ENCODE results near the gene ZRANB1.

Gene ZRANB1

DNA sequence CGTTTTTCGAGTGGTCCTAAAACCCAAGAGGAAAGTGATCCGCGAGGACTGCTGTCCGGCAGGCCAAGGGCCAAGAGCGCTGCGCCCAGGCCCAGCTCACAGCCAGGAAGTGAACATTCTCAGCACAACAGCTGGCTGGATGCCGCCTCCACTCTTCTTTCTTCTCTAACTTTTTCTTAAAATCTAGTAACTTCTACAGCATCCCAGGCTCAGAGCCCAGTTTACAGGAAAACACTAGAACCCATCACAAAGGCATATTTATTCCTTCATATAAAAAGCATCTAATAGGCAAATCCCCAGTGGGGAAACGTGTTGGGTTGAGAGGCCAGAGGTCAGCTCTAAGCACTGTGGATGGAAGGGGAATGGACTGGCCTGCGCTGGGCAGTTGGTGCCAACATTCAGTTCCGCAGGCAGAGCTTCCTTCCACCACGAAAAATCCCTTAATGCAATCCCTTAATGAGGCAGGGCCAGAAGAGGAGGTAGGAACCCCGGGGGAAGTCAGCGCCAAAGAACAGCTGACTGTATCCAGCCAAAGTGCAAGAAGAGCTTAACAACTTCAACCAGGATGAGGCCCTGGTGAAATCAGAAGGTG is 74.8 kb downstream of the ZRANB1 start:
- DNase-seq (ENCODE audit: insufficient read length, low spot score) = no peak
- no peak for FAIRE-seq

DNA sequence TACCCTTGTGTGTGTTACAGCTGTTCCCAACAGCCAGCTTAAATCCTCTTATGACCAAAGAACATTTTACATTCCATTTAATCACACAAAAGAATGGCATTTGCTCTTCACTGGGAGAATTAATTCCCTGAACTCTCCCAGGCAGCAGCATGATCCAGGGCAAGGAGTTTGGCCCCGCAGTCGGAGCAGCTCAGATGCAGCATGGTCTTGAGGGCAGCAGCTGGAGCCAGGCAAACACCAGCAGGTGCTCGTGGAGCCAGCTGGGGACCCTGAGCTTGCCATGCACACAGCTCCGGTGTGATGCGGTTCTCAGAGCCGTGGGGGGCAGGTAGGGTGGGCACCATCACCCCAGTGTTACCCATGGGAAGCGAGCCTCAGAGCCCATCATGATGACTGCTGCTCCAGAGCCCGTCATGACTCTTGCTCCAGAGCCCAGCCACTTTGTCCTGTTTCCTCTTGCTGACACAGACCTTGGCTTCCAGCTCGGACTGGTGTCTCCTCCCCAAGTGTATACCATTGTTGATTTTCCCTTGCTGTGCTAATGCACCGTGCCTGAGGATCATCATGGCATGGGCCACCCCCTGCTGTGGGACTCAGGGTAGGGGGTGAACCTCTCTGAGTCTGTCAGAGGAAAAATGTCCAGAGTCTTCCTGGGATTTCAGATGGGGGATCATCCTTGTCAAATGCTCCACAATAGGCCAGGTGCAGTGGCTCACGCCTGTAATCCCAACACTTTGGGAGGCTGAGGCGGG is 75.8 kb downstream of the ZRANB1 start:
- FAIRE-seq = no peak
- DNase-seq (ENCODE audit: insufficient read length, low spot score) = no peak

DNA sequence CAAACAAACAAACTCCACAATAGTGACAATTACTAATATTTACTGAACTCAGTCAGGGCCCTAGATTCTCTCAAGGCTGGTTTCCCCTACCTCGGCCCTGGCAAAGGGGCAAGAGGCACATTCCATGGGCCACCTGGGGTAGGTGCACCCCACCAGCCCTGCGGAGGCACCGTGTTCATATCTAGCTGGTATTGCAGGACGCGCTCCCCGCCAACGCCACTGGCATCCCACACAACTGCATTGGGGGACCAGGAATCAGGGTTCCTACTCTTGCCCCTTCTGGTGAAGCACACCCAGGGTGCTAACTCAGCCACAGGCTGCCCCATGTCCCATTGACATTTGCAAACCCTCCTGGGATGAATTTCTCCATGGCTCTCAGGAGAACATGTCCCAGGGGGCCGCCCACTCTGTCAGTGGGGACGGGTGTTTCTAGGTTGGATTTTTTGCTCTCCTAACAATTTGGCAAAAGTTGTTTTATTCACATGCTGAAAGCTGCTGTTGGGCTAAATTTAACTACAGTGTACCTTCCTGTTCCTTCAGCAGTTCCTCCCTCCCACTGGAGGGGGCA is 76.7 kb downstream of the ZRANB1 start:
- no peak for FAIRE-seq
- no peak for DNase-seq (ENCODE audit: insufficient read length, low spot score)

DNA sequence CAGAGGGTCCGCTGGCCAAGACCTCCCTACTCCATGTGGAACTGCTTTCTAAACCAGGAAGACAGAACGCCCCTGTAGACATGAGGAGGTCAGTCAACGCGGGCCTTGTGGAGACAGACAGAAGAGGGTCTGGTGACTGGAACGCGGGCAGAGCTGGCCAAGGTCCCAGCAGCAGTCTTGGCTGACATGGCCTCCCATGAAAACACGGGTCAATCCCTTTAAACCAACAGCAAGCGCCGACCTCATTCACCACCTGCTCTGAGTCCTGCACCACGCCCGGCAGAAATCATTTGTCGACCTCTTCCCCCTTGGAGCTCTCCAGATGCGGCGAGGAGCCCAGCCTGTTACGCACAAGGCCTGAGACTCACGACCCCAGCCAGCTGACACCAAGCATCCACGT is 78.5 kb downstream of the ZRANB1 start:
- FAIRE-seq (no peak), DNase-seq (ENCODE audit: insufficient read length, low spot score) (no peak)

DNA sequence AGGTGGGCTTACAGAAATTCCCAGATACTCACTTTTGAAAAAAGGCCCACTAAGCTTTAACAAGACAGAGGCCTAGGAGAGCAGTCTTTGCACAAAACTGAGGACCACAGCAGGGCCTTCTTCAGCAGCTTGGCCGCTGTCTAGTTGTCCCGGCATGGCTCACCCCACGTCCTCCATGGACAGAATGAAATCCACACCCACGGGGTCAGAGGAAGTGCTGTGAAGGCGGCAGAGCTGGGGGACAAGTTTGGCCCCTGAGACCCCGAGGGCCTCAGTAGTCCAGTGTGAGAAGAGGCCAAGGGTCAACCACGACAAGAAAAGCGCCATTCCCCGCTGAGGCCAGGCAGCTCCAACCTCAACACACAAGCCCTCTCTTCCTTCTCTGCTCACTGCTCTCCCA is 78.9 kb downstream of the ZRANB1 start:
- FAIRE-seq (no peak), DNase-seq (ENCODE audit: insufficient read length, low spot score) (no peak)

DNA sequence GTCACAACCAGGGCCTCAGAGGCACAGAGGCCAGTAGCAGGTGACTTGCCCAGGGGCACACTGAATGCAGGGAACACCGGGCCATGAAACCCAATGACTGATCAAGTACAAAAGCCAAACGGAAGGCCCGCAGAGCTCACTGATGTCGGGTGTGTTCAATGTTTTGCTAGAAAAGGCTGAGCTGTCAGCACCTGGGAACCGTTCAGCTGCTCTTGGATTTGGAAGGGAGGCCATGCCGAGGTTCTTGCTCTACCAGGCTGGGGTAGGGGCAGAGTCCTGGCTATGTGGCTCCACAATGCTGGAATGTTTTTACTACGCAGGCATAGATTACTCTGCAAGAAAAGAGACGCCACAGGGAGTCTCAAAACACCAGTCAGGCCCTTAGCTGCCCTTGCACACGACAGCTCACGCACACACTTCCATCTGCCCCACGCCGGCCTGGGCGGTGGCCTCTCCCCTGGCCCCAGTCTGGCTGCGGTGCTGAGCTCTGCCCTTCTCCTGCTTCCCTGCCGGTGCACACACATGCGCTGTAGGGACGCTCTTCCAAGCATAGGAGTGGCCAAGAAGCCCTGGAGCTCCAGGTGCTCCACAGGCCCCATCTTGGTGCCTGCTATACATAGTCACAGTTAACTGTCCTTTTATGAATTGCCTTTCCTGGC is 79.9 kb downstream of the ZRANB1 start:
- FAIRE-seq = no peak

DNA sequence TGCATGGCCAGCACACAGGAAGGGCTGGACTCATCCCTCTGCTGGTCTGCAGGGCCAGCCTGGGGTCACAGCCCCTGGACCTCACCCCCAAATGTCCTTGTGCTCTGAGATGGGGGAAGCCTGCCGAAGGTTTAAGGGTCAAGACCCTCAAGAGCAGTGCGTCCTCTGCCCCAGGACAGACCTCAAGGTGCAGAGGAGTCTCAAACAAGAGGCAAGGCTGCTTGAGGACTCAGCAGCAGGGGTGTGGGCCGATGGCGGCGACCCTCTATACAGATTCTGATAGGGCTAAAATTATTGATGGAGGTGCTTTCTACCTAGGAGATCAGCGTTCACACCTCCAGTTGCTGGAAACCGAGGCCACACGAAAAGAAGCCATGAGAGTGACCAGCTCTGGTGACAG is 80.7 kb downstream of the ZRANB1 start:
- FAIRE-seq = no peak
- no peak for DNase-seq (ENCODE audit: insufficient read length, low spot score)

More for the DNA sequence above, 79.9 kb downstream of the ZRANB1 start:
- DNase-seq (ENCODE audit: insufficient read length, low spot score) = no peak

DNA sequence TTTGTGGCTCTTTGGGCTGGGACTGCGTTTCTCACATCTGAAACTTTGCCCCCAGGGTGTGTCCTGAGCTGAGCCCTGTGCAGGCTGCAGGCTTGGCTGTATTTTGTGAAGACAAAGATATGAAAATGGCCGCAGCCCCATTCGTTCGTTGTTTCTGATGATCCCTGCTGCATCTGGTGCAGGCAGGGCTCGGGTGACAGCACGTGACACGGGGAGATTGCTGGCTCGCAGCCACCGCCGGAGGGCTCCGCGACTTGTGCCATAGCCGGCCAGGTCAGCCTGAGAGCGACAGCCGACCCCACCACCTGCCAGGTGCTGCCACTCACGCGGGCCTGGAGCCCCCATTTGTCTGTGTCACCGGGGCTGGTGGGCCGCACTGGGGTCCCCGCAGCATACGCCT is 81.3 kb downstream of the ZRANB1 start:
- no peak for DNase-seq (ENCODE audit: insufficient read length, low spot score)
- no peak for FAIRE-seq

DNA sequence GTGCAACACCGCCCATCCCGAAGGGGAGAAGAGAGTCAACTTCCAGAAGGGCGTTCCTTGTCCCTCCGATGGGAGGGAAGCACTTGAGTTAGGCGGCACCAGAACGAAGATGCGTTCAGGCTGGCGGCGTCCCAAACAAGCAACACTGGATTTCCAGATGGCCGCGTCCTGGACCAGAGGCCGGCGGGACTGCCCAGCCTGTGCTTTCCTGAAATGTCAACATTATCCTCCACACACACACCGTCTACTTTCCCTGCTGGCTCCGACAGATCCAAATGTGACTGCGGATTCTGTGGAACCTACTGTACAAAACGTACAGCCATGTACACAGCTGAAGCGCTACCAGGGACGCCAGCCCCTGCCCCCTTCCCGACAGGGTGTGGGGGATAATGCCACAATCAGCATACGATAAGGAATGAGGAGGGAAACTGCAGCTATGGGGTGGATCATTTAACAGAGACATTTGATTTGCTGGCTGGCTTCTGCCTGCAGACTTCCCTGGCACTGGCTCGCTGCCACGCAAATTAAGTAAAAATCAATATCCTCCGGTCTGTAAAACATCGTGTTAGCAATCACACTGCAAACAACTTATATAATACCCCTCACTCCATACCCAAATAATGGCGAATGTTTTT is 82.1 kb downstream of the ZRANB1 start:
- DNase-seq (ENCODE audit: insufficient read length, low spot score) = no peak
- FAIRE-seq = no peak

DNA sequence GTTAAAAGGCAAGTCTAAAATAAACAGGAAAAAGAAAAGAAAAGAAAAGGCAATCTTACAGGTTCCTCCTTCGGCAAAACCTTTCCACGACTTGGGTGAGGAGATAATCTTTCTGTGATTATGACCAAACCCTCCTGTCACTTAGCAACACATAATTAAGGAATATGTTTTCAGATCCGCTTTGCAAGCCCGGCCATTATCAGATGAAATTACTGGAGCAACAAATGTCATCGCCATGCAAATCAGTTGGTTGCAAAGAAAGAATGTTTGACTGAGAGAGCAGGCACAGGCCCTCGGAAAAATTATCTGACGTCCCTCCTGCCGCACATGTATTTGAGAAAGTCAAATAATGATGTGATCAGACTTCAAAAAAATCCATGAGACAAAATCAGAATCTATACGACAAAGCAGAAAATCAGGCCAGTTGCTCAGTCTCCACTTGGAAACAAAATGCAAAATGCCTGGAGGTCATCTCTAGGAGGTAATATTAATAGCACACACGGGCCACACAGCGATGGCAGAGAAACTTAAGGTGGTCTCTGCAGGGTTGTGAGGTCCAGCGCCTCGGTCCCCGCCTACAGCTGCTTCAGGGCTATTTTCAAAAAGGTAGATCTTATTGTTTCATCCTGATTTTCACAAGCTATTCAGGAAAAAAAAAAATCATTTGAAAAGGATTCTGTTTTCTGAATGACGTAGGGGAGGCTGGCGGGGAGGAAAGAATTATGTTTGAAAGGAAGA is 82.7 kb downstream of the ZRANB1 start:
- no peak for FAIRE-seq

DNA sequence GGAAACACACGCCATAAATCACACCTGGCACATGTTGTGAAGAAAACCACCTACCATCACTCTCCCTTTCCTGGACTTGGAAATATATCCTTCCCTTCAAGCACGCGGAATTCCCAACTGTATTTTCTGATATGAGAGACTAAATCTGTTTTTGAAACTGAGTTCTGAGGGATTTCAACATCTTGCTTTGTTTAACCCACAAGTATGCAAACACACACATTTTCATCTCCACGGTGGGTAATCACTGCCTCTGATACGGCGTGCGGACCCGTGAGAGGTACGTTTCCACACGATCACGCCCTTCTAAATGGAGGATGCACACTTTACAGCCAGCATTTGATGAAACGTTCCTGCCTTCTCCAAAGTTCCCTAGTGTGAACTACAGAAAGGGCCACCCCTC is 83.4 kb downstream of the ZRANB1 start:
- DNase-seq (ENCODE audit: insufficient read length, low spot score) = no peak

More for the DNA sequence above, 82.7 kb downstream of the ZRANB1 start:
- DNase-seq (ENCODE audit: insufficient read length, low spot score) = no peak

DNA sequence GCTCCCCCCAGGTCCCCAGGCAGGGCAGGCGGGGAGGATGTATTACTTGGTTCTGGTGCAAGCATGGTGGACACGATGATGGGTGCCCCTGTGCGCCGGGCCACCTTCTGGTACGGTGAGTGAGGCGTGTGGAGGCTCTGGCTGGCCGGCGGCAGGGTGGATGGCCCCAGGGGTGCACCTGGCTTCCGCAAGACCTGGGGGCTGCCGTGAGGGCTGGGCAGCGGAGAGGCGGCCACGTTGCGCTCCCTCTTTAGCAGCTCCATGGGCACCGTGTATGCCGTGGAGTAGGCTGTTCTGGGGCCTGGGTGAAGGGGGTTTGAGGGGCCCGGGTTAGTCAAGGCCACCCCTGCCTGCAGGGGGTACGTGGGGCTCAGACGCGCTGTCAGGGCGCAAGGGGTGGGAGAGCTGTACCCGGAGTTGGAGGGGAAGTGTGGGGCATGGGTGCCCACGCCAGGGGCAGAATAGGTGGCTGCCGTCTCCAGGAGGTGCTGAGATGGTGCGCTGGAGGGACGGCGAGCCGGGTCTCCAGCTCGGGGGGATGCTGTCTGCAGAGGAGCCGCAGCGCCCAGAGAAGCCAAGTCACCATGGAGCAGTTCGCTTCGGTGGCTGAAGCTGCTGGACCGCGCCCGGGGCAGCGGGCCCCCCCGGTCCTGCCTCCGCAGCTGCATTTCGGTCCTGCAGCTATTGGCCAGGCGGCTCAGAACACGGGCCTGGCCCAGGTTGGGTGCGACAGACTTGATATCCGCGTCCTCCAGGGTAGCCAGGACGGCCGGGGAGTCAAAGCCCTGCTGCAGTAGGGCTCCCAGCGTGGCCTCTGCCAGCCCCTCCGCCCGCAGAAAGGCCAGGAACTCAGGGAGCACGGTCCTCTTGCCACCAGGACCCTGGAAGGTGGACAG is 84.4 kb downstream of the ZRANB1 start:
- FAIRE-seq (no peak), DNase-seq (ENCODE audit: insufficient read length, low spot score) (no peak)

More for the DNA sequence above, 83.4 kb downstream of the ZRANB1 start:
- no peak for FAIRE-seq

DNA sequence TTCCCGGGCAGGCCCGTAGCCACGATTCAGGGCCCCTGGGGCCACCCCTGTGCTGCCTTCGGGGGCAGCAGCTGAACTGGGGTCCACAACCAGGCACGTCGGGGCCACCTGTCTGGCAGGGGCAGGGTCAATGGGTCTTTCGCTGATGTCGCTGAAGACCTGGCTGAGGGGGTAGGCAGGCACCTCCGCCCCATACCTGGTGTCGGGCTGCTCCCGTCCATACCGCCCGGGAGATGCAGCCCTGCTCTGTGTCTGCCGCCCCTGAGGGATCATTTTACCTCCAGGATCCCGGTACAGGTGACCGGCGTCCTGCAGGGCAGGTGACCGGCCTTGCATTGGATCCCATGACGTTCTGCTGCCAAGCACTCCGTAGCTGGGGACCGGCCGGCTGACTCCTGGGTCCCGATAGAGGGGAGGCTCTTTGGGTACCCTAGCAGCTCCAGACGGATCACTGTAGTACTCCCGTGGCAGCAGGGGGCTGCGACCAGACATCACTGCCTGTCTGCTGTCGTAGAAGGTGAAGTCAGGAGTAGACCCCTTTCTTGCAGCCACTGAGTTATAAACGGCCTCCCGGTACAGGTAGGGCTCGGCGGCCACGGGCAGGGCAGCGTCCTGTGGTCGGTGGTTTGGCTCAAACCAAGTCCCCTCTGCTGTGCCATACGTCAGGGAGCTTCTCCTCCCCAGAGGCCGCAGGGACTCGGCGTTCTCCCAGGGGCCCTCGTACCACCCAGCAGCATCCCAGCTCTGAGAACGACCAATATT is 85.2 kb downstream of the ZRANB1 start:
- no peak for DNase-seq (ENCODE audit: insufficient read length, low spot score)
- no peak for FAIRE-seq

DNA sequence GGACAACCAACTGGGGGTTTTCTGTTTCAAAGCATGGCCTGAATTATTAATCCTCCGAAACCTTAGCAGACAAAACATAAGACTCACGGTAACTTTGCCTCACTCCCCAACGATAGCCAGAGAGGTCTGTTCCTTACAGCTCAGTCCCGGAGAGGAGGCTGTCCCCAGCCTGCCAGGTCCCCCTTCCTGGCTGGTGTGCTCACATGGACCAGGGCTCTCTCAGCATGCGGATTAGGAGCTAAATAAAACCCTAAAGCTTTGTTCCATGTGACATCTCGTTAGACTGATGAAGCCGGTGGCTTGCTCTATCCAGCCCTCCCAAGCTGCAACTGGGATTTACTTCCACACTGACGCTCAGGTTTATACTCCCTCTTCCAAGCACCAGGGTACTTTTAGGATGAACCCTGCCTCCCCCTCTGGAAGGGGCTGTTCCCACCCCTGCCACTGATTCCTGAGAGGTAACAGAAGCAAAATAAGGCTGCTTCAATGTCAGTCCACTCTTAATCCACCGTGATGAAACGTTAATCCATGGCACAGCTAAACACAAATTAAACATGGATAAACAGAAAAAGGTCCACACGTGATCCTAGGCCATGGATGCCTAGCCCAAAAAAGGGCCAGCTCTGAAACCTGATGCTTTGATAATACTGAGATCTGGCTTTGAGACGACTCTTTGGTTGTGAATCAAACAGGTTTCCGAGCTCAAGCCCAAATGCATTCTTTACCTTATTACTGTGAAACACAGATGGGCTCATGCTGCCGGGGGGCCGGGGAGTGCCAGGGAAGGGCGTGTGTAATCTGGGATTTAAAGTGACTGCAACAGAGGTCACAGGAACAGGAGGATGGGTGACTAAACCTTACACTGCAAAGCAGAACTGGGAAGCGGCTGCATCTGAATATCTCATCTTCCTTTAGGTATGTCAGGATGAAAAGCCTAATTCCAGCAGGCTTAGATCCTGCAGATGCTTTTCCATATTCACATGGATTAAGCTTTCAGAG is 86.2 kb downstream of the ZRANB1 start:
- DNase-seq (ENCODE audit: insufficient read length, low spot score) (no peak), FAIRE-seq (no peak)

DNA sequence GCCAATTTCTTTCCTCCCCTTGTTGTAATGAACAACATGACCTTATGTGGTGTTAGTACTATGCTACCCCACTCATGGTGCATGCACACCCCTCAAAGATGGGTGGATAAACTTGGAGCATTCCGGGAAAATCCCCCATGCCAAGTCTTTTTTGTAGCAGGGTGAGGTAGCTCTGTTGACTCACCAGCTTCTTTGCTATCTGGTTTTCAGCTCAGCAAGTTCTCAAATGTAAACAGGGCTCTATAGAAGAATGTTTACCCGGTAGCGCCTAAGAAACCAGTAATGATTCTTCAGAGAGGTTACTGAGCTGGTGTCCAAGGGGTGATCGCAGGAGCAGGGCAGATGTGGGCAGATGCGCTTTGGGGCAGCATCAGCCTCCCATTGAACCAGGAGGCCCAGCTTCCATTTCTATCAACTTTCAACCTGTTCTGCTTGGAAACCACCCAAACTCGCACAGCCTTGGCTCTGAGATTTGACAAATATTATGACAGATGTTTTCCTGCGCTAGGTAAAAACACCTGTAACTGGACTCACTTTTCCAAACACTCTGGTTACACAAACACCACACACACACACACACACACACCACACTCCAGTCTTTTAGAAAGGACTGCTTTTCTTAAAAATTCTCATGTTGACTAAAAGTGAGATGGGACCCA is 87.8 kb downstream of the ZRANB1 start:
- no peak for FAIRE-seq

DNA sequence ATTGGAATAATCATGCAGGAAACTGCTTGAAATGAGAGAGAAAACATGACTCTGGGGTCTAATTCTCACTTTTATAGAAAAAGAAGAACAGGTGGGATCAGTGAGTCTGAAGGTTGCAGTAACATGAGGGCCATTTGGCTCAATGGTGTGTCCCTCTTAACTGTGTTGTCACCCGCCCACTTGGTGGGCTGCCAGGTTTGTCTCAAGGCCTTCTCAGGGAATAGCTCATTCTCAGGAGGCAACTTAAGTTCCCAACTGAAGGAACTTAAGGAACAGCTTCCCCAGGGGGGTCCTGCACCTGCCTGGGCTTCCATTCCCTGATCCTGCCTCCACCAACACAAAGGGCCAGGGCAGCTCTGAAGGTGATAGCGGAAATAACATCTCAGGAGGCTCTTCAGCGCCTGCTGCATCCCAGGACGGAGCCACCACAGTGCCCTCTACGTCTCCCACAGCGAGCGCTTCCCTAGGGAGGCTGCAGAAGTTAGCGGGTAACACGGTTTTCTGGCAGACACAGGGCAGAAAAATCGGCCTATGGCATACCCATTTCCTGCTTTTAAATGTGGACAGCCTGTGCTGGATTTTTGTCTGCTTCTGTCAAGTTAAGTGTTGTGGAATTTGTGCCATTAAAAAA is 88.8 kb downstream of the ZRANB1 start:
- DNase-seq (ENCODE audit: insufficient read length, low spot score) = no peak
- FAIRE-seq = no peak

More for the DNA sequence above, 87.8 kb downstream of the ZRANB1 start:
- no peak for DNase-seq (ENCODE audit: insufficient read length, low spot score)
